HG03442 (cell line): ENCODE results near the gene MYT1.
"Not testable (repeated sequence)": the region's sequence is repeated elsewhere in the genome, so short reads cannot be mapped to it uniquely, and the experiment has no call there.

Experiments used
- ATAC-seq: cut with Tn5 transposase; IDR thresholded peaks from one replicate; pipeline ENCODE4 v1.9.1; 2021; ENCODE audit warnings: mild to moderate bottlenecking, moderate library complexity; ENCODE audit not compliant: unreplicated experiment

Gene MYT1

GRCh38 chr20:64164123-64164836 lies at the start of gene MYT1:
TSS of gene MYT1 (plus strand) at chr20:64164452. CDS start at chr20:64198862, 34,410 bp downstream.
- no peak for ATAC-seq

GRCh38 chr20:64115171-64115911 lies 48.9 kb upstream of the MYT1 start:
- ATAC-seq = no peak

GRCh38 chr20:64116016-64116415 lies 48.2 kb upstream of the MYT1 start:
- ATAC-seq = no peak

- no peak for ATAC-seq
Measured at GRCh38 chr20:64116541-64117431, 47.5 kb upstream of the MYT1 start.

GRCh38 chr20:64117432-64117777 lies 46.8 kb upstream of the MYT1 start:
- ATAC-seq = not testable (repeated sequence)

- no peak for ATAC-seq
Measured at GRCh38 chr20:64119301-64119680, 45.0 kb upstream of the MYT1 start.

- ATAC-seq = no peak
Measured at GRCh38 chr20:64119681-64120341, 44.4 kb upstream of the MYT1 start.

- ATAC-seq = no peak
Measured at GRCh38 chr20:64121586-64121985, 42.7 kb upstream of the MYT1 start.

- not testable (repeated sequence) for ATAC-seq
Measured at GRCh38 chr20:64122927-64123326, 41.3 kb upstream of the MYT1 start.

GRCh38 chr20:64123517-64123916 lies 40.7 kb upstream of the MYT1 start:
- ATAC-seq = not testable (repeated sequence)

- ATAC-seq = no peak
Measured at GRCh38 chr20:64129146-64129782, 35.0 kb upstream of the MYT1 start.

- no peak for ATAC-seq
Measured at GRCh38 chr20:64130271-64130670, 34.0 kb upstream of the MYT1 start.

GRCh38 chr20:64130876-64131275 lies 33.4 kb upstream of the MYT1 start:
- no peak for ATAC-seq

- ATAC-seq = no peak
Measured at GRCh38 chr20:64131406-64131805, 32.8 kb upstream of the MYT1 start.

GRCh38 chr20:64133951-64134407 lies 30.3 kb upstream of the MYT1 start:
- no peak for ATAC-seq

- not testable (repeated sequence) for ATAC-seq
Measured at GRCh38 chr20:64134744-64135143, 29.5 kb upstream of the MYT1 start.

- no peak for ATAC-seq
Measured at GRCh38 chr20:64136004-64136710, 28.1 kb upstream of the MYT1 start.

GRCh38 chr20:64137598-64138031 lies 26.6 kb upstream of the MYT1 start:
- no peak for ATAC-seq

- no peak for ATAC-seq
Measured at GRCh38 chr20:64138276-64138815, 25.9 kb upstream of the MYT1 start.
